ENCODE measurements around the gene FXYD2. TPM values are rescaled to one million over a fixed set of nuclear protein-coding genes. Genes with fewer than 3 reads are reported as not detected.

FXYD2 gene
- total RNA-seq, 4 donors from 2014 or later = 0.34 to 4.0 (median 1.9) TPM; not detected in 1

DNA sequence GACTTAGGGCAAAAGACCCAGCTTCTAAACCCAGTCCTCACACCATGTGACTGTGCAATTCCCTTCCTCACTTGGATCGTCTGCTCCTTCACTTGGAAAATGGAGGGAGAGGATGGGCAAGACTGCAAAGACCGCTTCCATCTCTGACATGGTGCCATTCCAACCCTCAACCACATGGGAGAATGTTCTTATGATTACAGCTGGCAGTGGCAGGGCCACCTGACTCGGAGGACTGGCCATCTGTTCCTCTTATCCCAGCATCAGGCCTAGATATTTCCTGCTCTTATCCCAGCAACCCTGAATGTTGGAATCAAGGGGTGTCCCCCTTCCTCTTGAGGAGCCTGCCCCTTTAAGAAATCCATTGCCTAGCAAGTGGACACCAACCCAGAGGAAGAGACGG is 42.9 kb downstream of the FXYD2 start:
- TF ChIP-seq, protein P1, sequence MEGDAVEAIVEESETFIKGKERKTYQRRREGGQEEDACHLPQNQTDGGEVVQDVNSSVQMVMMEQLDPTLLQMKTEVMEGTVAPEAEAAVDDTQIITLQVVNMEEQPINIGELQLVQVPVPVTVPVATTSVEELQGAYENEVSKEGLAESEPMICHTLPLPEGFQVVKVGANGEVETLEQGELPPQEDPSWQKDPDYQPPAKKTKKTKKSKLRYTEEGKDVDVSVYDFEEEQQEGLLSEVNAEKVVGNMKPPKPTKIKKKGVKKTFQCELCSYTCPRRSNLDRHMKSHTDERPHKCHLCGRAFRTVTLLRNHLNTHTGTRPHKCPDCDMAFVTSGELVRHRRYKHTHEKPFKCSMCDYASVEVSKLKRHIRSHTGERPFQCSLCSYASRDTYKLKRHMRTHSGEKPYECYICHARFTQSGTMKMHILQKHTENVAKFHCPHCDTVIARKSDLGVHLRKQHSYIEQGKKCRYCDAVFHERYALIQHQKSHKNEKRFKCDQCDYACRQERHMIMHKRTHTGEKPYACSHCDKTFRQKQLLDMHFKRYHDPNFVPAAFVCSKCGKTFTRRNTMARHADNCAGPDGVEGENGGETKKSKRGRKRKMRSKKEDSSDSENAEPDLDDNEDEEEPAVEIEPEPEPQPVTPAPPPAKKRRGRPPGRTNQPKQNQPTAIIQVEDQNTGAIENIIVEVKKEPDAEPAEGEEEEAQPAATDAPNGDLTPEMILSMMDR (IDR thresholded peaks at IDR 0.05; ENCODE audit: low read depth) = no peak

DNA sequence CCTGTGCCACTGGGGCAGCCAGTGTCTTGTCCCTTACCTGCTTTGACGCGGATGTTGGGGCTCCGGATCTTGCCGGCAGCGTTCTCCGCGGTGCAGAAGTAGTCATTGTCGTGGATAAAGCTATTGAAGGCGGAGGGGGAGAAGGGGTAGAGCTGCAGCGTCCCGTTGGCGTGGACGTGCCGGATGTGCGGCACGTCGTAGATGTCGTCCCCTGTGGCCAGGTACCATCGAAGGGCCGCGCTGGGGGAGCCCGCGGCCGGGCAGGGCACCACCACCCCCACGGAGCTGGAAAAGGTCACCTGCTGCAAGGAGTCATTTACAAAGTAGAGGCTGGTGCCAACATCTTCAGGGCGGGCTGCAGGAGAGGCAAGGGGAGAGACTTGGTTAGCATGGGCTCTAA is 44.1 kb downstream of the FXYD2 start:
- TF ChIP-seq, protein P1 (IDR thresholded peaks at IDR 0.05; ENCODE audit: low read depth) = no peak

DNA sequence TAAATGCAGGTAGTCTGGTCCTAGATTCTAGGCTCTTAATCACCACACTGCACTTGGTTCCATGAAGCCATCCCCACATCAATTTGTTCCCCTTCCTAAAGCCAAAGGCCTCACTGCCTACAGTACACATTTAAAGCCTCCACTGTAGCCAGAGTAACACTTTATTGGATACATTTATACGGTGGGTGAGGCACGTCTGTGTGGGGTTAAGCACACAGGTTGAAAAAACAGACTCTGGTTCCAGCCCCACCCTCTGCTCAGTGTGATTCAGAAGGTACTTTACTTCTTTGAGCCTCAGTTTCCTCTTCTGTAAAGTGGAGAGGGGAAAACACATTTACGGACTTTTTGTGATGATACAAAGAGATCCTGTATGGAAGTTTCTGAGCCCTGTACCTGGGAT is 50.0 kb downstream of the FXYD2 start:
- TF ChIP-seq, protein P1 (IDR thresholded peaks at IDR 0.05; ENCODE audit: low read depth) = no peak

DNA sequence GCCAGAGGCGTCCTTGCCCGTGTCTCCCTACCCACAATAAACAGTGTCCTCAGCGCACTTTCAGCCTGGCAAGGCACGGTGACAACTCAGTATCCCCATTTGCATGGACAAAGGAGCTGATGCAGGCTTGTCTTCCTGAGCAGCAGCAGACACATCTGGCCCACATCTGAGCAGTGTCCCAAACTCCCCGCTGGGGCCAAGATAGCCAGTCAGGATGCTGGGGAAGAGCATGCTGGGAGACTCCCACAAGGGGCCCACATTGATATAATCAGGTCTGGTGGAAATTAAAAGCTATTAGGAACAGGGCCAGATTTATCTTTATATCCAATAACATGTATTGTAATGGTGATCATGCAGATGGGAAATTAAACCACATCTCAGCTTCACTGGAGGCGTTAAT is 52.2 kb downstream of the FXYD2 start:
- TF ChIP-seq, protein P1 (IDR thresholded peaks at IDR 0.05; ENCODE audit: low read depth) = no peak

DNA sequence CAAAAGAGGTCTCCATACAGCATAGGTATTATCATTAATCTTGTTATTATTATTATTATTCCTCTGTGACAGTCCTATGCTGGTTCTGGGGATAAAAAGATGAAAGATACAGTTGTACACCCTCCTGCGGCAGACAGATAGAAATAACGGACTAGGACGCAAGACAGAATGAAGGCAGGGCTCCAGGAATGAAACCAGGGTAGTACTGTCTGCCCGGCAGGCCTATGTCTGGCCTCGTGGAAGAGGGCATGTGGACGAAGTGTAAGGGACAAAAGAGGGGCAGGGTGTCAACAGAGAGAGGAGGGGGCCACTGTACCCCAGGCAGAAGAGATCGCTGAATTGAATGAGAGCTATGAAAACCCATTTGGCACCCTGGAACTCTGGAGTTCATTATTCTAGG is 52.7 kb downstream of the FXYD2 start:
- TF ChIP-seq, protein P1 (IDR thresholded peaks at IDR 0.05; ENCODE audit: low read depth) = no peak

DNA sequence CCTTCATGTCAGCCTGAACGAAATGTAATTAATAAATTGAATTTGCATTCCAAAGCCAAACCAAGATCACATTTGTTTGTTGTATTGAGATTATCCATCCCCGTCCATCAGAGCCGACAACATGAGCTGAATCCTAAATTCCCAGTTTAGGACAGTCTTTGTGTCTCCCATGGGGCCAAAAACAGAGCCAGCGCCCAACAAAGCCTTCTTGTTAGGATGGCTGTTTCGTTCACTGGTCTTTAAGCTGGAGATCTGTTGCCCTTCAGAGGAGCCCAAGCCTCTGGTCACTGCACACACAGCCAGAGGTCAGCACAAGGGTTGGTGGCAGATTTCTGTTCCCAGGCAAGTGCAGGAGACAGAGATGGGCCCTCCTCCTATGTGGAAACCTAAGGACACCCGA is 53.3 kb downstream of the FXYD2 start:
- TF ChIP-seq, protein P1 (IDR thresholded peaks at IDR 0.05; ENCODE audit: low read depth) = no peak

DNA sequence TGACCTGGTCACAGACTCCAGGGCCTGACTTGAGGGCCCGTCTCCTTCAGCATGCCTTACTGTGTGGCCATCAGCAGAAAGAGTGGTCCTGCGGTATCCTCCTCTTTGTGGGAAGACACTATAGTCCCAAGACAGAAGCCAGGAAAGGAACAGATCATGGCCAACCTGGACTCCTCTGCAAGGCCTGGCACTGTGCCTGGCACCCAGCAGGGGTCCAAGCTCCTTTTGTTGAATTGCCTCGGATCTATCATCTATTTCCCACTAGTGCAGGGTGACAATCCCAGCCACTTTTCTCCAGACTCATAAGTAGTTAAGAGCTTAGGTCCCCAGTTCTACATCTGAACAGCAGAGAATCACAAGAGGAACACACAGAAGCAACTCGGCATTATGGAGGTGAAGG is 54.5 kb downstream of the FXYD2 start:
- TF ChIP-seq, protein P1 (IDR thresholded peaks at IDR 0.05; ENCODE audit: low read depth) = no peak

Other genes starting within 250 kb of the FXYD2 start
- under 1 TPM in 3 of 4 donors, not detected in 1; 0.22 to 0.82 (median 0.75) TPM for gene DSCAML1, start 27.5 kb downstream of the FXYD2 start, total RNA-seq
- 10 to 100 TPM in 3 of 4 donors, 1 to 10 TPM in 1; 7.6 to 20.0 (median 13.9) TPM for gene FXYD6, start 51.9 kb upstream of the FXYD2 start, total RNA-seq
- gene TMPRSS13, start 104.7 kb upstream of the FXYD2 start, total RNA-seq = under 1 TPM in 2 of 4 donors, not detected in 2; 0.22 to 0.51 TPM
- 100 to 1,000 TPM in 1 of 4 donors, 10 to 100 TPM in 3; 31.3 to 101 (median 48.6) TPM for gene IL10RA, start 161.7 kb upstream of the FXYD2 start, total RNA-seq